Measurements from ENCODE around the gene LOXL1. TPM values are rescaled to one million over a fixed set of nuclear protein-coding genes. Genes with fewer than 3 reads are reported as not detected.

LOXL1 gene
- total RNA-seq, 1 donor from 2014 or later, result 29.0 TPM

DNA sequence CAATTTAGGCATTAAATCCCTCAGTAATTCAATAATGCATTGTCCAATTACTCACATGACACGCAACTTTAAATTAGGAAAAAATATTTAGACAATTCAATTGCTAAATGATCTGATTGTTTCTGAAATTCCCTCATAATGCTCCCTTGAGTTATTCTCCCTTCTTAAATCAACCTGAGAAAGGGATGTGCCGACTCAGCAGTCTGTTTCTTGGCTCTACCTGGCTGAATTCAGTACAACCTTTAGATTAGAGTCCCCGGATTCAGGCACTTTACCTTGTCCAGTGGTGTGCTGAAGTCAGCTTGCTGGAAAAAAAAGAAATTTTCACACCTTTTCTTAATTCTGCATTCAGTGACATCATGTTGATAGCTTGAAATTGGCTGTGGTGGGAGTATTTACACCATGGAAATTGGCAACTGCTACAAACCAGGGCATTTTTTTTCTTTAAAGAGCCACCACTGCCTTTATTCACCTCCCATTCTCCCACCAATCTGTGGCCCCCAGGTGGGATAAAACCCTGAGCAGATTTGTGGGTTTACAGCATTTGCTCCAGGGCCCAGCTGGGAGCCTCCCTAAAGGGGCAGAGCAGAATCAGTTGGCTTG lies 20.9 kb upstream of the LOXL1 start:
- DNase-seq (ENCODE audit: extremely low spot score in 2 of 2), result no peak
- no peaks in the 10 kb centered on the region for H3K27me3 ChIP-seq
- no peaks in the 10 kb centered on the region for H3K36me3 ChIP-seq
- no peaks in the 10 kb centered on the region for H3K9me3 ChIP-seq
- no peak overlapping the region for H3K4me3 ChIP-seq
- no peak overlapping the region for H3K27ac ChIP-seq
- intact Hi-C loops (cut with DNase I), result loop anchor here (10.0 kb wide), 1 partner anchor 59 kb away; no protein-coding TSS in a partner anchor
- TF ChIP-seq POLR2AphosphoS5 (IDR thresholded peaks at IDR 0.05; ENCODE audit: insufficient read depth in 1 of 2, low read depth in 1 of 2), result no peak
- no peaks in the 10 kb centered on the region for H3K4me1 ChIP-seq

DNA sequence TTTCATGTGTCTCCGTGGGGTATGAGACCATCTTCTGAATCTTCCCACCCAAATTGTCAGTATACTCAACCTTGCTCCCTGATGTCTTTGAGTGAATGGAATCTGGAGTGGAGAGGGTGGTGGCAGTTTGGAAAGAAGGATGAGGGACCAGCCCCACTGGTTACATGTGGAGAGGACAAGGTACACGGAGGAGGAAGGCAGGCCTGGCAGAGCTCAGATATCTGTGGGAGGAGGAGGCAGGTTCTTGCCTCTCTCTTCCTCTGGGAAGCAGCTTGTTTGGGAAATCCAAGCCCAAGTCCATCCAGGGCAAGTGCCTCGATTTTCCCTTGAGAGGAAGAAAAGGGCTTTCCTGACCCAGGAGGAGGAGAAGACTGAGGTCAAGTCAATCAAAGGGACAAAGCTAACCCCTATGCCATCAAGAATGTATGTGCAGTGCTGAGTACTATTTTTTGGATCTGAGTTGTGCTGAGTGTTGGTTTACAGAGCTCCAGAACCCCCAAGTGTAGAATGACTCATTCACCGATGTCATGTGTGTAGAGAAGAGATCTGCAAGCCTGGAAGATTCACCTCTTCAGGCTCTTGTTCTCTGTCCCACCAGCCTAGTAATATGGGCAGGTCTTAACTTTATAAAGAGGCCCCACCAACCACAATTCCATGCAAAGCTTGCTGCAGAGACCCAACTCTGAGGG lies 19.8 kb upstream of the LOXL1 start:
- no peak for TF ChIP-seq POLR2AphosphoS5 (IDR thresholded peaks at IDR 0.05; ENCODE audit: insufficient read depth in 1 of 2, low read depth in 1 of 2)
- TF ChIP-seq, protein P1, sequence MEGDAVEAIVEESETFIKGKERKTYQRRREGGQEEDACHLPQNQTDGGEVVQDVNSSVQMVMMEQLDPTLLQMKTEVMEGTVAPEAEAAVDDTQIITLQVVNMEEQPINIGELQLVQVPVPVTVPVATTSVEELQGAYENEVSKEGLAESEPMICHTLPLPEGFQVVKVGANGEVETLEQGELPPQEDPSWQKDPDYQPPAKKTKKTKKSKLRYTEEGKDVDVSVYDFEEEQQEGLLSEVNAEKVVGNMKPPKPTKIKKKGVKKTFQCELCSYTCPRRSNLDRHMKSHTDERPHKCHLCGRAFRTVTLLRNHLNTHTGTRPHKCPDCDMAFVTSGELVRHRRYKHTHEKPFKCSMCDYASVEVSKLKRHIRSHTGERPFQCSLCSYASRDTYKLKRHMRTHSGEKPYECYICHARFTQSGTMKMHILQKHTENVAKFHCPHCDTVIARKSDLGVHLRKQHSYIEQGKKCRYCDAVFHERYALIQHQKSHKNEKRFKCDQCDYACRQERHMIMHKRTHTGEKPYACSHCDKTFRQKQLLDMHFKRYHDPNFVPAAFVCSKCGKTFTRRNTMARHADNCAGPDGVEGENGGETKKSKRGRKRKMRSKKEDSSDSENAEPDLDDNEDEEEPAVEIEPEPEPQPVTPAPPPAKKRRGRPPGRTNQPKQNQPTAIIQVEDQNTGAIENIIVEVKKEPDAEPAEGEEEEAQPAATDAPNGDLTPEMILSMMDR (IDR thresholded peaks at IDR 0.05), result no peak
- no peak for TF ChIP-seq POLR2A (IDR thresholded peaks at IDR 0.05)

DNA sequence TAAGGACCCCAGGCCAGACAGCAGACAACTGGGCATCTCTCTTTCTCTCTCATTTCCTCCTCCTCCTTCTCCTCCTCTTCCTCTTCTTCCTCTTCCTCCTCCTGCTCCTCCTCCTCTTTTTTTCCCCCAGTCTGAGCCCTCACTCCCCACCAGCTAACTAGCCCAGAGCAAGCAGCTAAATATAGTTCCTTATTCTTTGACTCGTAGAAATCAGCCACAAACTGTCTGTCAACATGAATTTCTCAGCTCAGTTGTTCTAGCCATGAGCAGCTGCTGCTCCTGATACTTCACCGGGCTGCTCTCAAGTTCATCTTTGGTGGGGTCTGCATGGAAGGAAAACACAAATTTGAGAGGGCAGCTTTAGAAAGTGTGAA lies 19.2 kb upstream of the LOXL1 start:
- H3K4me3 ChIP-seq, result no peak overlapping the region
- intact Hi-C loops (cut with DNase I), result loop anchor here (10.0 kb wide), 1 partner anchor 58 kb away; no protein-coding TSS in a partner anchor
- no peaks in the 10 kb centered on the region for H3K36me3 ChIP-seq
- no peak overlapping the region for H3K27ac ChIP-seq
- no peaks in the 10 kb centered on the region for H3K4me1 ChIP-seq
- H3K27me3 ChIP-seq, result no peaks in the 10 kb centered on the region
- no peak for DNase-seq (ENCODE audit: extremely low spot score in 2 of 2)
- no peaks in the 10 kb centered on the region for H3K9me3 ChIP-seq
- TF ChIP-seq POLR2AphosphoS5 (IDR thresholded peaks at IDR 0.05; ENCODE audit: insufficient read depth in 1 of 2, low read depth in 1 of 2) (no peak), POLR2A (IDR thresholded peaks at IDR 0.05) (no peak)
- TF ChIP-seq, protein P1 (IDR thresholded peaks at IDR 0.05), result no peak

More for the DNA sequence above, 19.8 kb upstream of the LOXL1 start:
- H3K27me3 ChIP-seq, result no peaks in the 10 kb centered on the region
- no peaks in the 10 kb centered on the region for H3K36me3 ChIP-seq
- DNase-seq (ENCODE audit: extremely low spot score in 2 of 2), result no peak
- H3K4me3 ChIP-seq, result no peak overlapping the region
- no peak overlapping the region for H3K27ac ChIP-seq
- H3K9me3 ChIP-seq, result no peaks in the 10 kb centered on the region
- no peaks in the 10 kb centered on the region for H3K4me1 ChIP-seq
- intact Hi-C loops (cut with DNase I), result loop anchor here (10.0 kb wide), 1 partner anchor 58 kb away; no protein-coding TSS in a partner anchor

- TF ChIP-seq POLR2AphosphoS5 (IDR thresholded peaks at IDR 0.05; ENCODE audit: insufficient read depth in 1 of 2, low read depth in 1 of 2) (no peak), POLR2A (IDR thresholded peaks at IDR 0.05) (no peak)
- TF ChIP-seq, protein P1 (IDR thresholded peaks at IDR 0.05), result peak; percentile 80 to 87 (median 84)
- no peaks in the 10 kb centered on the region for H3K36me3 ChIP-seq
- H3K9me3 ChIP-seq, result no peaks in the 10 kb centered on the region
- intact Hi-C loops (cut with DNase I), result loop anchor here (10.0 kb wide), 1 partner anchor 57 kb away; no protein-coding TSS in a partner anchor
- no peak overlapping the region for H3K4me3 ChIP-seq
- no peak for DNase-seq (ENCODE audit: extremely low spot score in 2 of 2)
- no peak overlapping the region for H3K27ac ChIP-seq
- H3K4me1 ChIP-seq, result no peaks in the 10 kb centered on the region
- H3K27me3 ChIP-seq, result no peaks in the 10 kb centered on the region
These were observed 18.0 kb upstream of the LOXL1 start for GRCh38 chr15:73908030-73908821.

- DNase-seq (ENCODE audit: extremely low spot score in 2 of 2), result no peak
- TF ChIP-seq POLR2AphosphoS5 (IDR thresholded peaks at IDR 0.05; ENCODE audit: insufficient read depth in 1 of 2, low read depth in 1 of 2), result no peak
- no peak for TF ChIP-seq POLR2A (IDR thresholded peaks at IDR 0.05)
- TF ChIP-seq, protein P1 (IDR thresholded peaks at IDR 0.05), result no peak
- intact Hi-C loops (cut with DNase I), result loop anchor here (10.0 kb wide), 1 partner anchor 56 kb away; no protein-coding TSS in a partner anchor
- no peaks in the 10 kb centered on the region for H3K9me3 ChIP-seq
- H3K36me3 ChIP-seq, result no peaks in the 10 kb centered on the region
- no peaks in the 10 kb centered on the region for H3K4me1 ChIP-seq
- H3K27me3 ChIP-seq, result no peaks in the 10 kb centered on the region
- no peak overlapping the region for H3K27ac ChIP-seq
- no peak overlapping the region for H3K4me3 ChIP-seq
These were observed 17.5 kb upstream of the LOXL1 start for GRCh38 chr15:73908822-73909122.

All from vagina (tissue), 2 donors.